ENCODE measurements around the gene SORCS2.

GRCh38 chr4:7765666-7766065 lies 573.3 kb downstream of the SORCS2 start:
- TF ChIP-seq CTCF (IDR thresholded peaks at IDR 0.05; ENCODE audit: borderline replicate concordance, extremely low read depth, low read length, poor library complexity, severe bottlenecking) (no peak), EZH2 (IDR thresholded peaks at IDR 0.05; ENCODE audit: borderline replicate concordance, low read depth, low read length, severe bottlenecking) (no peak)
